ENCODE results near the gene SMG6.

DNA sequence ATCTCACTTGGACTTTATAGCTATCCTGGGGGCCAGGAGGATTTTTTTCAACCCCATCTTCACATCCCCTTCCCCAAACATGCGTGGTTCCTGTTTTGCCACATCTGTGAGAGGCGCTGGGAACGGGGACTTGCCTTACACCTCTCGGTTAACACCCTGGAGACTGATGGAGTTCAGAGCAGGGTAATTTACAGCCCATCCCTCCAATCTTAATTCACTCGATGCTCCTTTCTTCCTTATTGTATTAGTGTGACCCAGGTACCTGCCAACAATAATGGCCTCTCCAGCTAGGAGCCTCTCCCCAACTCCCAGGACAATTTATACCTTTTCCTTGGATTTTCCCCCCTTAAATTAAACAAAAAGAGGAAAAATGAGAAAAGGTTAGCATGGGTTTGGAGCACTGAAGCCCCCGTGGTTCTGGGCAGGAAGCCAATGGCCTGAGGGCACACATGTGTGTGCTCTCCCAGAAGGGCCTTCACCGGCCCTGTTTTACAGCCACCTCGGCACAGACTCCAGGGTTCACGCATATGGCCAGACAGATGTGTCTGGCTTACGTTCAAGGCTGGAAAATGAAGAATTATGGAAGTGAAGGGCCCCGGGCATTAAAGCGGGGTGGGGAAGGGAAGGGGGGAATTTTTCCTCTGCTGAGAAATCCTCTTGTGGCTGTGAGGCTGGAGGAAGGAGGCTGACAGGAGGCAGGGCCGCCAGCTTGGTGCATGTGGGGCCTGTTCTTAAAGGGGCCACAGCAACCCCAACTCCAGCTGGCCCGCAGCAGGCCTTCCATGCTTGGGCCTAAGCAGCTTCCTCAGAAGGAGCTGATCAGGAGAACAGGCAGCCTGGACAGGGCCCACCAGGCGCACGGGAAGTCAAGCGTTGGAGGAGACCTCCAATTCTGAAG lies 227.2 kb downstream of the SMG6 start:
- no peak for TF ChIP-seq EZH2phosphoT487 (IDR thresholded peaks at IDR 0.05; ENCODE audit: low read depth, severe bottlenecking, unreplicated experiment)
- TF ChIP-seq, protein P1, sequence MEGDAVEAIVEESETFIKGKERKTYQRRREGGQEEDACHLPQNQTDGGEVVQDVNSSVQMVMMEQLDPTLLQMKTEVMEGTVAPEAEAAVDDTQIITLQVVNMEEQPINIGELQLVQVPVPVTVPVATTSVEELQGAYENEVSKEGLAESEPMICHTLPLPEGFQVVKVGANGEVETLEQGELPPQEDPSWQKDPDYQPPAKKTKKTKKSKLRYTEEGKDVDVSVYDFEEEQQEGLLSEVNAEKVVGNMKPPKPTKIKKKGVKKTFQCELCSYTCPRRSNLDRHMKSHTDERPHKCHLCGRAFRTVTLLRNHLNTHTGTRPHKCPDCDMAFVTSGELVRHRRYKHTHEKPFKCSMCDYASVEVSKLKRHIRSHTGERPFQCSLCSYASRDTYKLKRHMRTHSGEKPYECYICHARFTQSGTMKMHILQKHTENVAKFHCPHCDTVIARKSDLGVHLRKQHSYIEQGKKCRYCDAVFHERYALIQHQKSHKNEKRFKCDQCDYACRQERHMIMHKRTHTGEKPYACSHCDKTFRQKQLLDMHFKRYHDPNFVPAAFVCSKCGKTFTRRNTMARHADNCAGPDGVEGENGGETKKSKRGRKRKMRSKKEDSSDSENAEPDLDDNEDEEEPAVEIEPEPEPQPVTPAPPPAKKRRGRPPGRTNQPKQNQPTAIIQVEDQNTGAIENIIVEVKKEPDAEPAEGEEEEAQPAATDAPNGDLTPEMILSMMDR (IDR thresholded peaks at IDR 0.05; ENCODE audit: poor library complexity) = no peak
- TF ChIP-seq EZH2 (IDR thresholded peaks at IDR 0.05; ENCODE audit: borderline replicate concordance) = no peak

All from hepatocyte (in vitro differentiated cells).